ENCODE measurements around the gene SEC14L1. TPM values are rescaled to one million over a fixed set of nuclear protein-coding genes. Genes with fewer than 3 reads are reported as not detected.

Gene SEC14L1
- total and polyA plus RNA-seq, 8 donors: 3.2 to 106 (median 43.9) TPM

- Histone ChIP-seq H3K27ac (no peak overlapping the region), H3K4me3 (no peak overlapping the region), H3K27me3 (no peaks in the 10 kb centered on the region), H3K36me3 (peaks cover 76 to 100% (median 100%) of the 10 kb centered on the region in 4 donors), H3K4me1 (no peaks in the 10 kb centered on the region), H3K9me3 (no peaks in the 10 kb centered on the region)
- DNase-seq: no peak
- WGBS, 5 donors: 77 to 84% (median 82%) methylated on average over 5 of the region's 5 CpGs
- intact Hi-C loops (cut with DNase I; ENCODE audit: low total_unique reads): no loop called here
- TF ChIP-seq, protein P1, sequence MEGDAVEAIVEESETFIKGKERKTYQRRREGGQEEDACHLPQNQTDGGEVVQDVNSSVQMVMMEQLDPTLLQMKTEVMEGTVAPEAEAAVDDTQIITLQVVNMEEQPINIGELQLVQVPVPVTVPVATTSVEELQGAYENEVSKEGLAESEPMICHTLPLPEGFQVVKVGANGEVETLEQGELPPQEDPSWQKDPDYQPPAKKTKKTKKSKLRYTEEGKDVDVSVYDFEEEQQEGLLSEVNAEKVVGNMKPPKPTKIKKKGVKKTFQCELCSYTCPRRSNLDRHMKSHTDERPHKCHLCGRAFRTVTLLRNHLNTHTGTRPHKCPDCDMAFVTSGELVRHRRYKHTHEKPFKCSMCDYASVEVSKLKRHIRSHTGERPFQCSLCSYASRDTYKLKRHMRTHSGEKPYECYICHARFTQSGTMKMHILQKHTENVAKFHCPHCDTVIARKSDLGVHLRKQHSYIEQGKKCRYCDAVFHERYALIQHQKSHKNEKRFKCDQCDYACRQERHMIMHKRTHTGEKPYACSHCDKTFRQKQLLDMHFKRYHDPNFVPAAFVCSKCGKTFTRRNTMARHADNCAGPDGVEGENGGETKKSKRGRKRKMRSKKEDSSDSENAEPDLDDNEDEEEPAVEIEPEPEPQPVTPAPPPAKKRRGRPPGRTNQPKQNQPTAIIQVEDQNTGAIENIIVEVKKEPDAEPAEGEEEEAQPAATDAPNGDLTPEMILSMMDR (IDR thresholded peaks at IDR 0.05): no peak
- TF ChIP-seq EP300 (IDR thresholded peaks at IDR 0.05) (no peak), POLR2AphosphoS5 (IDR thresholded peaks at IDR 0.05) (no peak), POLR2A (IDR thresholded peaks at IDR 0.05) (no peak)
Observed at GRCh38 chr17:77196251-77196650, 55.5 kb downstream of the SEC14L1 start.

GRCh38 chr17:77197115-77197514, 56.3 kb downstream of the SEC14L1 start:
- 93 to 95% (median 94%) methylated on average over 9 of the region's 9 CpGs for WGBS, 5 donors

GRCh38 chr17:77200711-77201110, 59.9 kb downstream of the SEC14L1 start:
- Histone ChIP-seq H3K4me3 (no peak overlapping the region), H3K27me3 (no peaks in the 10 kb centered on the region), H3K27ac (no peak overlapping the region), H3K9me3 (no peaks in the 10 kb centered on the region), H3K4me1 (no peaks in the 10 kb centered on the region), H3K36me3 (peaks cover 87 to 100% (median 100%) of the 10 kb centered on the region in 4 donors)
- intact Hi-C loops (cut with DNase I; ENCODE audit: low total_unique reads): no loop called here
- WGBS, 5 donors: 42 to 58% (median 49%) methylated on average over 9 to 10 of the region's 10 CpGs
- TF ChIP-seq, protein P1 (IDR thresholded peaks at IDR 0.05): no peak
- TF ChIP-seq POLR2AphosphoS5 (IDR thresholded peaks at IDR 0.05) (no peak), EP300 (IDR thresholded peaks at IDR 0.05) (no peak), POLR2A (IDR thresholded peaks at IDR 0.05) (no peak)
- no peak for DNase-seq

More at GRCh38 chr17:77197115-77197514, 56.3 kb downstream of the SEC14L1 start:
- no peak for DNase-seq
- intact Hi-C loops (cut with DNase I; ENCODE audit: low total_unique reads): no loop called here
- H3K4me3 ChIP-seq: no peak overlapping the region
- H3K36me3 ChIP-seq: peaks cover 76 to 100% (median 100%) of the 10 kb centered on the region in 4 donors
- no peaks in the 10 kb centered on the region for H3K4me1 ChIP-seq
- no peaks in the 10 kb centered on the region for H3K27me3 ChIP-seq
- TF ChIP-seq, protein P1 (IDR thresholded peaks at IDR 0.05): no peak
- TF ChIP-seq POLR2AphosphoS5 (IDR thresholded peaks at IDR 0.05) (no peak), EP300 (IDR thresholded peaks at IDR 0.05) (no peak), POLR2A (IDR thresholded peaks at IDR 0.05) (no peak)
- H3K27ac ChIP-seq: no peak overlapping the region
- no peaks in the 10 kb centered on the region for H3K9me3 ChIP-seq

DNA sequence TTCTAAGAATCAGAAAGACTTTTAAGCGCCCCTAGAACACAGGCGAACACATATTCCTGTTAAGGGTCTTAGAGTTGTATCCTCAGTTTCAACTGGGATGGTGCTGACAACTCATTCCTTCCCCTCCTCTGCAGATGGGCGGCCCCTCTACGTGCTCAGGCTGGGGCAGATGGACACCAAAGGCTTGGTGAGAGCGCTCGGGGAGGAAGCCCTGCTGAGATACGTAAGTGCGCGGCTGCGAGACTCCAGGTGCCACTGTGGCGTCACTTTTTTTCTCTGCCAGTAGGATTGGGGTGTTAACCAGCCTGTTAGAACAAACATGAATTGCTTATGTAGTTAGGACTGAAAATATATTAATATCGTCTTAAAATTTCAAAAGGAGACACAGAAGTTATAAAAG, 62.7 kb downstream of the SEC14L1 start:
- Histone ChIP-seq H3K27me3 (no peaks in the 10 kb centered on the region), H3K9me3 (no peaks in the 10 kb centered on the region), H3K4me3 (no peak overlapping the region), H3K36me3 (peaks cover 83 to 100% (median 100%) of the 10 kb centered on the region in 4 donors), H3K27ac (no peak overlapping the region), H3K4me1 (peaks cover 5 to 14% (median 11%) of the 10 kb centered on the region in 4 donors)
- WGBS, 5 donors: 95 to 97% (median 95%) methylated on average over 12 of the region's 12 CpGs
- intact Hi-C loops (cut with DNase I; ENCODE audit: low total_unique reads): no loop called here
- TF ChIP-seq EP300 (IDR thresholded peaks at IDR 0.05) (no peak), POLR2A (IDR thresholded peaks at IDR 0.05) (no peak), POLR2AphosphoS5 (IDR thresholded peaks at IDR 0.05) (no peak)
- TF ChIP-seq, protein P1 (IDR thresholded peaks at IDR 0.05): no peak
- no peak for DNase-seq
